NCI-H2227 treated with DMSO at 0.1 percent for 48 hours (cell line): ENCODE data around the gene SNX32.

Experiments
- DNase-seq: peaks from one replicate; lab custom pipeline; 2025; lab: John Stamatoyannopoulos, UW

Gene SNX32

DNA sequence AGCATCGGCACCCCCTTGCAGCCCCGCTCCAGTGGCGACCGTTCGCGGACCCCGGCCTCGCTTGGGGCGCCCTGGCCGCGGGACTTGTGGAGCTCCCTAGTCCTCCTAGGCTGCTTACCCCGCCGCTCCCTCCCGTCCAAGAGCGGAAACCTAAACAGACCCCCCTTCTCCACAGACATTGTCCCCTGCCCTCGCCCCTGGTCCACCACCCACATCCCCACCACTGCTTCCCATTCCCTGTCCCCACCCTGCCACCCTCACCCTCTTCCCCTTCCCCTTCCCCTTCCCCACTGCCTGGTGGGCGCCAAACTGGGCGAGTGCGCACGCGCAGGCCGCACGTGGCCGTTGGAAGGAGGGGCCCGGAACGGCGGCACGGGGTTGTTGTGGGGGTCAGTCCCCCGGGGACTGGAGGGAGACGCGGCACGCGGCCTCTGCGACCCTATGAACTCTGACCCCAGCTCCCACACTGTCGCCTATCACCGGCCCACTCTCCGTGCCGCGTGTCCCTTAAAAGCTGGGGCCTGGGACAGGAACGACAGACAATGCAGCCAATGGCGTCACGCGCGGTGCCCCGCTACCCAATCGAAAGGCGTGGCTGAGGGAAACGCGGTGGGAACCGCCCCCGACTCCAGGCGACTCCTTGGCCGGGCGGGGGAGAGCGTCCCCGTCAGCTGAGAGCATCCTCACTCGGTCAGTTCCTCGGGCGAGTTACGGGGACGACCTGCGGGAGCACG is at the start of gene SNX32:
Gene SNX32 (plus strand): TSS at position 667 of the 734 bp plus-strand sequence. CDS start 103 bp downstream, outside the sequence.
- DNase-seq: peak; percentile 95

DNA sequence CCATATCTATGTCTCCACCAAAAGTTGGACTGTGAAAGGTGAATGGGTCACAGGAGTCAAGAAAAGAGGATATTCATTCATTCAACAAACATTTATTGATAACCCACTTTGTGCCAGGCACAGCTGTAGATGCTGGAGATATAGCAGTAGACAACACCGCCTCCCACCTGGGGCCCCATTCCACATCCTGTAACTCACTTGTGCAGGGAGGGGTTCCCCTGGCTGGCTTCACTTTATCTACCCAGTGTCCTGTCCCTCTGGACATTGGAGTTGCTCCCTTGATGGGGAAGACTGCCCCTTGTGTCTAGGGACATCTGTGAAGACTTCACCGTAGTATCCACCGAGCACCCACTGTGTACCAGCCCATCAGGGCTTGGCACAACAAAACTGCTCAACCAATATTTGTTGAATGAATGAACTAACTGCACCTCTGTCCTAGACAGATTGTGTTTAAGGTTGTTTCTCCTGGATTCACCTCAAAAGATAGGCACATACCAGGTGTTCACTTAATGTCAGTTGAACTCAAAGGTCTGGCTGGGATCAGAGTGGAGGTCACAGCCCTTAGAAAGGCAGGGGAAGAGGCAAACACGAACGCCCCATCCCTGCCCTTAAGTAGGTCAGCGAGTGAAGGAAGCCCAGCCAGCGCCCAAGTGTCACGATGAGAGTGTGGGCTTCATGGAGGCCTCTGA is 48.3 kb upstream of the SNX32 start:
- no peak for DNase-seq

DNA sequence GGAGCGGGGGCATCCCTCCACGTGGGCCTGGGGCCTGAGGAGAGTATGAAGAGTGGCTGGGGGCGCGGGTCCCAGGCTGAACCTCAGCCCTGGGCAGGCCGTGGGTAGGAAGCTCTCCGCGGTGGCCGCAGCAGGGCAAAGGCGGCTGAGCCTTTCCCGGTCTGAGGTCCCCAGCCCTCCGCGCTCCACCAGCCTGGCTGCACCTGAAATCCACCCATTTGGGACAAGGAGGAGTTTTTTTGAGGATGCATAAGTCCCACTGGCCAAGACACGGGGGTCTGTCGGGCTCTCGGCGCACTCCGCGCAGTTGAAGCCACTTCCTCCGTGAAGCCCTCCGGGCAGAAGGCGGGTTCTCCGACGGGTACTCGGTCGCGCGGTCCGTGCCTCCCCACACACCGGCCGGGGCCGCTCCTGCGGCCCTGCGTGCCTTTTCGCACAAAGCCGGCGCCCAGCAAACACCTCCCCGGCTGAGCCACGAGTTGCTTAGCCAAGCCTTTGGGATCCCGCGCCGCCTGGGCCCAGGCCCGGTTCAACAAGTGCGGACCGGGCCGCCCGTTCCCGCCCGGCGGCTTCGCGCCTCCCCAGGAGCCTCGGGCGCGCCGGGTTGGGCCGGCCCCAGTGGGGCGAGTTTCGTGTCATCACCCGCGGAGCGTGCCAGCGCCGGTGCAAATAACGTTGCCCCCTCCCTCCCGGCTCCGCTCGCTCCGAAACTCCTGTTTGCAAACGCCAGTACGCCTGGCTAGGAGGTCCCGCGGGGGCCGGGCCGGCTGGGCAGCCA is 47.6 kb upstream of the SNX32 start:
- no peak for DNase-seq

DNA sequence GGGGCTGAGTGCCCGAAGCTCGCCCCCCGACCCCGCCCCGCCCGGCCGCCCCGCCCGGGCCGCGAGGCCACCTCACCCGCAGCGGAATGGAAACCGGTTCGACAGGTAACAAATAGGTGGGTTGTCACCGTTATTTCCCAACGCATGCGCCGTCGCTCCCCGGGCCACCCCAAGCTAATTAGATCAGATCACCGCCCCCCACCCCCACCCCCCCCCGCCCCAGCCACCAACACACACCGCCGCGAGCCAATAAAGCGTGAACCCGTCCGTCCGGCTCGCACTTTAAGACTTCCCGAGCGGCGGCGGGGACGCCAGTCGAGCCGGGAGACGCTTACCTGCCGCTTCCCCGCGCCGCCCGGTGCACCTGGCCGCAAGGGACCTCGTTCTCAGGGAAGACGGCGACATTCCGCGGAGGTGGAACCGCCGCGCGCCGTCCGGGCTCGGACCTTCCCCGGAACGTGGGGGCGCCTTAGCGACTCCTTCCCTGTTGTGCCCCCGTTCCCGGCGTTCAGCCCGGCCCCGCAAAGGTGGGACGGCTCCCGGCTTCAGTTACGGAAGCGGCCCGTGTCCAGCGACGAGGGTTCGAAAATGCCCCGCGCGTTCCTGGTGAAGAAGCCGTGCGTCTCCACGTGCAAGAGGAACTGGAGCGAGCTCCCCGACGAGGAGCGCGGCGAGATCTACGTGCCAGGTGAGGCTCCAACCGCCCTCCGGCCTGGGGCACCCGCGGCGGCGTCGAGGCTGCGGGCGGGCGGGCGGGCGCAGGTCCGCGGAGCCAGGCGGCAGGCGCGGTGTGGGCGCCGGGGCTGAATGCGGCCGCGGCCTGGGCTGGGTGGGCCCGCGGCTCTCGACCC is 46.8 kb upstream of the SNX32 start, which contains the start of gene OVOL1:
Gene OVOL1 (plus strand): TSS at position 278 of the 851 bp plus-strand sequence. CDS start 311 bp downstream, at position 589.
- no peak for DNase-seq

DNA sequence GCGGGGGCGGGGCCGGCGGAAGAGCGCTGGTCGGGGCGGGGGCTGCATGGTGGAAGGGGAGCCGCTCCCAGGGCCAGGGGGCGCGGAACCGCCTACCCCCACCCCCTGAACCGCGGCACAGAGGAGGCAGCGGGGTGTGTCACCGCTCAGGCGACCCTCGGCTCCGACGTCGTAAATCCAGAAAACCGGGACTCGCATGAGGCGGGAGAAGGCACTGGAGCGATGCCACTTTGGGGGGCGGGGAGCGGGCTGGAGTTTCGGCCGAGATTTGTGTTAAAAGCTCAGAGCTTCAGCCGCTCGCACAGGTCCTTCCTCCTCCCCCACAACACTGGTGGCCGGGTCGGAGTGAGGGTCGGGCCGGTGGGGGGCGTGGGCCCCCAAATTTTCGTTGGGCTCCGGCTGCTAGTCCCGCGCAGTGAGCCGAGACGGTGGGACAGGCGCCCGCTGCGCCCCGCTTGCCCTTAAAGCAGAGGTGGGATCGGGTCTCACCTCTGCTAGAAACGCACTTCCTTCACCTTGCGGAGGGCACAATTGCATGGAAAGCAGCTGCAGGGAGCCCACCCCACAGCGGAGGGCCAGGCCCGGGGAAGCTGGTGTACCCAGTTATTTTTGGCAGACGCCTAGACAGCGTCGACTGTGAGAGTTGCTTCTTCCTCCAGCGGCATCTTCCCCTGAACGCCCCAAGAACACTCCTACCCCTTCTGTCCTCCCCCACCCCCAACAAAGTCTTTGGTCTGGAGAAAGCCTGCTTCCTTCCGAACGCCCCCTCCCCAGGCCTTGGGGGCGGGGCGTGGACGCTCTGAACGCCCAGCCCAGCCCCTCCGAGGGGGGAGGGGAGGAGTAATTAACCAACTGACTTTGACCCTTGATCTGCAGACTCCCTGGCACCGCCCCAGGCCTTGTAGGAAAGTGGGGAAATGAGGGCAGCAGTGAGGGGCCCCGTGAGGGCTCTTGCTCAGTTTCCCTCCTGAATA is 45.8 kb upstream of the SNX32 start:
- DNase-seq: no peak

DNA sequence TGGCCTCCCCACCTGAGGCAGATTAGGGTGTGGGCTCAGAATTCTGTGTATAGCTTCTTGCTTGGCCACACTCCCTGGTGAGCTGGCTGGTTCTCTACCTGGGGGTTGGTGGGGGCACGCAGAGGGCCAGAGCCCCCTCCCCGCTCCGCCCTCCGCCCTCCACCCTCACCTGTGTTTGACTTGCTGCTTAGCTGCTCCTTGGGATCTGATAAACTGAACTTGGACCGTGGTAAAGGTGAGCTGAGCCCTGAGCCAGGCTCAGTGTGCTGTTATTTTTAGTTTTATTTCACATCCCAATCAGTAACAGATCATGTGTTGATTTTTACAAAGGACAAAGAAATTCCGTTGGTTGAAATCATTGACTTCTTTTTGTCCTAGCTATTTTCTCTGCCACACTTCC is 44.9 kb upstream of the SNX32 start:
- no peak for DNase-seq

DNA sequence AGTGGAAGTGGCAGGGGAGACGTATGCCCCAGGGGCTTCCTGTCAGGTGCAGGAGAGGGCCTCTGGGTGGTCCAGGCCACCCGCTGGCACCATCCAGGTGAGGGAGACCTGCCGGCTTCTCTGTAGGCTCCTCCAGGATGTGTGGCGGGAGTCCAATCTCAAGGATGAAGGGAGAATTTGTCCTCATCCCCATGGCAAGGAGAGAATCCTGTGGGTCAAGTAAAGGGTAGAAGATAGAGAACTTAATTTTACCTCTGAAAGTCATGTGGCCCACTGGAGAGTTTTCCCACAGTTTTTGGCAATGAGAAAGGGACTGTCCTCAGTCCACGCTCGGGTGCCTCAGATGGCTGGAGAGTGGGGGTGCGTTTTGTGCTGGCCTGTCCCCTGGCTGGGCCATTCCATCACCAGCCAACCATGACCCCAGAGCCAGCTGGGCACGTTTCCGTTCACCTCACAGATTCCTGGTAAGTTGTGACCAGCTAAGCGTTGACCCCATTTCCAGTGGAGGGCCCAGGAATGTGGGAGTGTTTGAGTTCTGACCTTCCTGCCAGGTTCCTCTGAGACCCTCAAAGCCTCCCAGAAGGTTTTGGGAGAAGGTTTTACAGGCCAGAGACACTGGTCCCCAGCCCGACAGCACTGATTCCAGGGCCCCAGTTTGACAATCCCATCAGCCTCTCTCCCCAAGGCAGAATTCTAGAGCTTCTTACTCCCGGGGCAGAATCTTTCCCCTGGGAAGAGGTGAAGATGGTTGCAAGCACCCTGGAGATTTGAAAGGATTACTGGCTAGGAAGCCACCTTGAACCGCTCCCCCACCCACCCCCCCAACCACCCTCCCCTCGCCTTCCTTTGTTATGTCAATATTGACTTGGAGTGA is 44.3 kb upstream of the SNX32 start:
- no peak for DNase-seq

DNA sequence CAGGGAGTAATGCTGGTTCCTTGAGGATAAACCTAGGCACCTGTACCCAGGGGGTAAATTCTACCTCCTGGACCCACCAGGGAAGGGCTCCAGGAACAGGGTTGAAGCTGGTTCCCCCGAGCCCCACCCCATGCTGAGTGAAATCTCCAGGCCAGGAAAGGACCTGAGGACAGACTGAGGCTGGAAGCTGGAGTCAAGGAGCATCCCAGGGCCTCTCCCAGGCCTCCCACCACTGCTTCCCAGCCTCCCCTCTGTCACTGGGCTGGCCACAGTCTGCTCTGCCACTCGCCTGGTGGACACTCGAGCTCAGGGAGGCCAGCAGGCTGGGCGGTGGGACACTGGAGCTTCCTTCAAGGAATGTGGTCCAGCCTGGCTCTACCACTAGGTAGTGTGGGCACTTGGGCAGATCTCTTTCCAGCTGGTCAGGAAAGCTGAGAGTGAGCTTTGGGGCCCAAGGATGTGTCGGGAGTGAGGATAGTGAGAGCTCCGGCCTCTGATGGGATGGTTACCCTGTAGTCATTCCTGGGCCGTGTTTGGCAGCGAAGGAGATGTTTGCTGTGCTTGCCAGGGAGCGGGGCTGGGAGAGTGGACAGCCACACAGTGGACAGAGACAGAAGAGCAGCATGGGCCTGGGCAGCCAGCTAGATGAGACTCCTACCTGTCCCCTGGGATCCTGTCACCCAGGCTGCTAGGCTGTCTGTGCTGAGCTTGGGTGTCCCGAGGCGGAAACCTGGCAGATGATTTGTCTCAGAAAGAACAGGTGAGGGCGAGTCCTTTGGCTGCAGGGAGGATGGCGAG is 43.5 kb upstream of the SNX32 start:
- no peak for DNase-seq

DNA sequence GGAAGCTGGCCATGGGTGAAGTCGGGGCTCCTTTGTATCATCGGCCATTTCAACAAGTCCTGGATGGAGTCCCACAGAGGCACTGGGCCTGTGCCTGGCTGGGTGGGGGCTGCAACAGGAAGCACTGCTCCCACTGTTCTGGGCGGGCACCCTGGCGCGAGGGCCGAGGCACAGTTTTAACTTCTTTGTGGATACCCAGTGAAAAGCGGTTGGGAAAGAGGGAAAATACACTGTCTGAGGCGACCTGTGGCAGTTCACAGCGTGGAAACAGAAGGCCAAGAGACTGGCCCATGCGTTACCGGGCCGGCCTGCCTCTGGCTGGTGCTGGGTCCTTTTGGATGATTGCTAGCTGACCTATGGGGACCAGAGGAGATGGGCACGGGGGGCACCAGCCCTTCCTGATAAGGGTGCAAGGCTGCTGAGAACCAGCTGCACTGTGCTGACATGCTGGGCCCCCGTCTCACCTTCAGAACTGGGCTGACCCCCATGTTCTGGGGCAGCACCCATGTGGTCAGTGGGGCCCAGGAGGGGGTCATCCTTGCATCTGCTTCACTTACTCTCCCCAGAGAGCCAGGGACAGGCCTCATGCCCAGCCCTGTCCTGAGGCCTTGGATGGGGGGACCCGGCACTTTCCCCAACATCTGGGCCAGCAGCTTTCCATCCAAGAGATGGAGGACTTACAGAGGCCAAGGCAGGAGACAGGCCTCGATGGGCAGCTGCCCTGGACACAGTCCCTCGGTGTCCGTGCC is 42.7 kb upstream of the SNX32 start:
- DNase-seq: no peak

DNA sequence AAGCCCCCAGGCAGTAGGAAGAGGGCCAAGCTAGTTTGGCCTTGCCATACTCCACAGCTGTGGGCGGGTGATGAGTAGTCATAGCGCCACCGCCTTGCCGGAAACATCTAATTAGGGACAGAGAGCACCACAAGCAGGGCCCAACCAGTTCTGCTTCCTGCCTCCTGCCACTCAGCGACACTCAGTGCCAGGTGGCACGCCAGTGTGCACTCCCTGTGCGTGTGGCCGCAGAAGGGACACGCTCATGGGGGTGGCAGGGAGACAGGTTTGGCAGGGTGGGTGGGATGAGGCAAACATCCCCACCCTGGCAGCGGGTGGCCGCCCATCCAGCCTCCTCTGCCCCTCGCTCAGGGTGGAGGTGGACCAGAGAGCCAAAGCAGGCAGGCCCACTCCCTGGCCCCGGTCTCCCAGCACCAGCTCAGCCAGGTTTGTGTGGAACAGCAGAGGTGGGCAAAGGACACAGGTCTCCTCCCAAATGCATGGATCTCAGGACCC is 42.0 kb upstream of the SNX32 start:
- DNase-seq: no peak

DNA sequence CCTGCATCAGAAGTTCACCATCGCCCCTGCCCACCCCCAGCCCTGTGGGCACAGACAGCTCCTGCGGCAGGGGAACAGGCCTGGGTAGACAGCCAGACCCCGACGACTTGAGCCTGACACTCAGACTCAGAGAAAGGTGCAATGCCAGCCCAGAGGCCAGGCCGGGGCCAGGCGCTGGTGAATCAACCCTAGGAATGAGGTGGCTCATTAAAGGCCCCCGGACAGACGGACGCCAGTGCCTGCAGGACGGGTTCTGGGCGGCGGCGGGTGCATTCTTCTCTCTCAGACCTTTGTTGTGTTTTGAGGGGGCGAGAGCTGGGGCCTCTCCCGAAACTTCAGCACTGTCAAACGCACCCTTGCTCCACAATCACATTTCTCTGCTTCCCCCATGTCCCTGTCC is 41.3 kb upstream of the SNX32 start:
- no peak for DNase-seq

DNA sequence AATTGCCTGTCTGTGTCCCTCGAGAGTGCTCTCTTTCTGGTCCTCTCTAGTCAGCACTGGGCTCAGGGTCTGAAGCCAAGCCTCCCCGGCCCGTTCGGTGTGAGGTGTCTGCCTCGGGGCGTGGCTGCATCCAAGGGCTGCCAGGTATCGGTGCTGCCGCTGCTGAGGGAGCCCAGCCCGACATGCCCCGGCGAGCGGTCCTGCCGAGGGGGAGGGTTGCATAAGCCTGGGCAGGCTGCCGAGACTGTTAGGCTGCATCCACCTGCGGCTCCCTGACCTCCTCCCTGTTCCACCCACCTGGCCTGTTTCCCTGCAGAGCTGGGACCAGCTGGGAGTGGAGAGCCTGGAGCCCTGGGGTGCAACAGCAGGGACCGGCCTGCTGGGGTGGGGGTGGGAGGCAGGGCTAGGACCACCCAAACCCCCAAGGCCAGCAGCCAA is 40.6 kb upstream of the SNX32 start:
- DNase-seq: no peak

DNA sequence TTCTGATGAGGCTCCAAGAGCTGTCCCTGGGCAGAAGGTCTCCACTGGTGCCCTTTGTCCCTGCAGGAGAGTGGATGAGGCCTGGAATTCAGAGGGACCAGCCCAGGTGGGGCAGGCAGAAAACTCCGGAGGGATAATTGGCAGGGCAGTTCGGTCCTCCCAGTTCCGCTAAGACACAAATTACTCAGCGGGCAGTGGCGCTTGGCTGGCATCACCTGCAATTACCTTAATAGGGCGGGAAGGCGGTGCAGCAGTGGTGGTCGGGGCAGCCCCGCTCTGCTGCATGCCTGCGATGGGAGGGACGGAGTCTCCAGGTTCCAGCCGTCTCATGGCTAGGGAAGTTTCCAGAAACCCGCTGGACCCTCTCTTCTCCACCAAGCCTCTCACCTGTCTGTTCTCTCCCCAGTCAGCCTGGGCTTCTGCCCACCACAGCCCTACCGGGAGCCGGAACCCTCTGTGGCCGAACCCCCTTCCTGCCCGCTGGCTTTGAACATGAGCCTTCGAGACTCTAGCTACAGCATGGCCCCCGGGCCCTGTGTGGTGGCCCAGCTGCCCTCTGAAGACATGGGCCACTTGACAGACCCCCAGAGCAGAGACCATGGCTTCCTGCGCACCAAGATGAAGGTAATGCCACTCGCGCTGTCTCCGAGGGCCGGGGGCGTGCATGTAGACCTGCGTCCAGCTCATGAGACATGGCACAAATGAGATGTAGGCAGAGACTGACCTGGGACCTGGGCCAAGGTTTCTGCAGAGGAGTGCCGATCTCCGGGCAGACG is 40.0 kb upstream of the SNX32 start:
- peak; percentile 30 for DNase-seq

DNA sequence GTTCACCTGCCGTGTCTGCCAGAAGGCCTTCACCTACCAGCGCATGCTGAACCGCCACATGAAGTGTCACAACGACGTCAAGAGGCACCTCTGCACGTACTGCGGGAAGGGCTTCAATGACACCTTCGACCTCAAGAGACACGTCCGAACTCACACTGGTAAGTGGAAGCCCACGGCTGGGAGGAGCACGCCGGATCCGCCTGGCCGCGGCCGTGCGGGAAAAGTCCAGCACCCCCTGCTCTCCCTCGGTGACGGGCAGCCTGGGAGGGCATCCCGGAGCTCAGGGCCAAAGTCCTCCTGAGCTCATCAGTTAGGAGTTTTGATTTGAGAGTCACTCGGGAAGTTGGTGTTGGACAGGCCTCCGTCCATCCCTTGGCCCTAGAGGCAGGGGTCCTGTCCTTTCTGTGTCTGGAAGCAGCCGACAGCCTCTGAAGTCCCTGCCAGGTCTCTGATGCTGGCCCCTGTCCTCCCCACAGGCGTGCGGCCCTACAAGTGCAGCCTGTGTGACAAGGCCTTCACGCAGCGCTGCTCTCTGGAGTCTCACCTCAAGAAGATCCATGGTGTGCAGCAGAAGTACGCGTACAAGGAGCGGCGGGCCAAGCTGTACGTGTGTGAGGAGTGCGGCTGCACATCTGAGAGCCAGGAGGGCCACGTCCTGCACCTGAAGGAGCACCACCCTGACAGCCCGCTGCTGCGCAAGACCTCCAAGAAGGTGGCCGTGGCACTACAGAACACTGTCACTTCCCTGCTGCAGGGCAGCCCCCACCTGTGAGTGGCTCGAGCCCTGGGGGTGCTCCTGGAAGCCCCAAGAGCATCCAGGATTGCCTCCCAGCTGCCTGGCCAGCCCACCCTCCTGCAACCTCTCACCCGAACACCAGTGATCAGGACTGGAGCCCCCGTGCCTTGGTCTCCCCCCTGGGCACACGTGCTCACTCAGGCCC is 38.9 kb upstream of the SNX32 start:
- DNase-seq: no peak

DNA sequence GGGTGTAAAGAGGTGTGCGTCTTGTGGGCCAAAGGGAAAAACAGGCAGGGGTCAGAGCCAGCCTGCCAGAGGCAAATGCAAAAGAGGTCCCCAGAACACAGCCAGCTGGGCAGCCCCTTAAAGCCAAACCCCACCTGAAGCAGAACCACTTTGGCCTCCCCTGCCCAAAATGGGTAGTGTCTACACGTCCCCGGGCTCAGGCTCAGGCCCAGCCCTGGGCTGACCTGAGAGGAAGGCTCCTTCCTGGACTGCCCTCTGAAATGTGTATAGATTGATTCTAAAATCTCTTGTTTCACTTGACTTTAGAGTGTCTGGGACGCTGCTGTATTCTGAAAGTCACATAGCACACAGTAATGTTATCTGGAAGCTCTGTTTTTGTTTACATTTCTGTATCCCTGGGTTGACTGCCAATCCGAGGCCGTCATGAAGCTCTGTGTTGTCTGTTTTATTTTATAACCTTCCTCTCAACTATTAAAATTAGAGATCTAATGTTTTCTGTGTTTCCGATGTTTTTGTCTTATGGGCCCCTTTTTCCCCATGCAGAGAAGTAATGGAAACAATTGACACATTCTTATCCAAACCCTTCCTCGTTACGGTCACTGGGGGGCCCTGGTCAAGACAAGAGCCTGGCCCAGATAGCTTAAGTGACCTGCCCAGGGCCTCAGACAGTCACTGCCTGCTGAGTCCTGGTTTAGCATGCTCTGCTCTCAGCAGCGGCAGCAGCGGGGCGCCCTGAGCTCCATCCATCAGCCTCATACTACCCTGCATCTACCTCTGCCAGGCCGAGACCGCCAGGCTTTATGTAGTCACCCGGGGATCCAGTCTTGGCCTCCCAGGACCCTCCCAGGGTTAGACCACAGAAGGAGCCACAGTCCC is 36.8 kb upstream of the SNX32 start:
- DNase-seq: no peak
